Activated CD8-positive, alpha-beta memory T cell treated with anti-CD3 and anti-CD28 coated beads for 48 hours (primary cell): ENCODE results near the gene FNDC3A.
A peak's percentile ranks its signal among the peaks of the same experiment; 100 is the strongest.

Experiments used
- DNase-seq, 3 experiments: peaks; one replicate each; pipeline ENCODE4 v3.0.0-alpha.2; 2020; ENCODE audit warnings: low read depth in 2 of 3, low spot score in 2 of 3

Gene FNDC3A, protein sequence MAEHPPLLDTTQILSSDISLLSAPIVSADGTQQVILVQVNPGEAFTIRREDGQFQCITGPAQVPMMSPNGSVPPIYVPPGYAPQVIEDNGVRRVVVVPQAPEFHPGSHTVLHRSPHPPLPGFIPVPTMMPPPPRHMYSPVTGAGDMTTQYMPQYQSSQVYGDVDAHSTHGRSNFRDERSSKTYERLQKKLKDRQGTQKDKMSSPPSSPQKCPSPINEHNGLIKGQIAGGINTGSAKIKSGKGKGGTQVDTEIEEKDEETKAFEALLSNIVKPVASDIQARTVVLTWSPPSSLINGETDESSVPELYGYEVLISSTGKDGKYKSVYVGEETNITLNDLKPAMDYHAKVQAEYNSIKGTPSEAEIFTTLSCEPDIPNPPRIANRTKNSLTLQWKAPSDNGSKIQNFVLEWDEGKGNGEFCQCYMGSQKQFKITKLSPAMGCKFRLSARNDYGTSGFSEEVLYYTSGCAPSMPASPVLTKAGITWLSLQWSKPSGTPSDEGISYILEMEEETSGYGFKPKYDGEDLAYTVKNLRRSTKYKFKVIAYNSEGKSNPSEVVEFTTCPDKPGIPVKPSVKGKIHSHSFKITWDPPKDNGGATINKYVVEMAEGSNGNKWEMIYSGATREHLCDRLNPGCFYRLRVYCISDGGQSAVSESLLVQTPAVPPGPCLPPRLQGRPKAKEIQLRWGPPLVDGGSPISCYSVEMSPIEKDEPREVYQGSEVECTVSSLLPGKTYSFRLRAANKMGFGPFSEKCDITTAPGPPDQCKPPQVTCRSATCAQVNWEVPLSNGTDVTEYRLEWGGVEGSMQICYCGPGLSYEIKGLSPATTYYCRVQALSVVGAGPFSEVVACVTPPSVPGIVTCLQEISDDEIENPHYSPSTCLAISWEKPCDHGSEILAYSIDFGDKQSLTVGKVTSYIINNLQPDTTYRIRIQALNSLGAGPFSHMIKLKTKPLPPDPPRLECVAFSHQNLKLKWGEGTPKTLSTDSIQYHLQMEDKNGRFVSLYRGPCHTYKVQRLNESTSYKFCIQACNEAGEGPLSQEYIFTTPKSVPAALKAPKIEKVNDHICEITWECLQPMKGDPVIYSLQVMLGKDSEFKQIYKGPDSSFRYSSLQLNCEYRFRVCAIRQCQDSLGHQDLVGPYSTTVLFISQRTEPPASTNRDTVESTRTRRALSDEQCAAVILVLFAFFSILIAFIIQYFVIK

DNA sequence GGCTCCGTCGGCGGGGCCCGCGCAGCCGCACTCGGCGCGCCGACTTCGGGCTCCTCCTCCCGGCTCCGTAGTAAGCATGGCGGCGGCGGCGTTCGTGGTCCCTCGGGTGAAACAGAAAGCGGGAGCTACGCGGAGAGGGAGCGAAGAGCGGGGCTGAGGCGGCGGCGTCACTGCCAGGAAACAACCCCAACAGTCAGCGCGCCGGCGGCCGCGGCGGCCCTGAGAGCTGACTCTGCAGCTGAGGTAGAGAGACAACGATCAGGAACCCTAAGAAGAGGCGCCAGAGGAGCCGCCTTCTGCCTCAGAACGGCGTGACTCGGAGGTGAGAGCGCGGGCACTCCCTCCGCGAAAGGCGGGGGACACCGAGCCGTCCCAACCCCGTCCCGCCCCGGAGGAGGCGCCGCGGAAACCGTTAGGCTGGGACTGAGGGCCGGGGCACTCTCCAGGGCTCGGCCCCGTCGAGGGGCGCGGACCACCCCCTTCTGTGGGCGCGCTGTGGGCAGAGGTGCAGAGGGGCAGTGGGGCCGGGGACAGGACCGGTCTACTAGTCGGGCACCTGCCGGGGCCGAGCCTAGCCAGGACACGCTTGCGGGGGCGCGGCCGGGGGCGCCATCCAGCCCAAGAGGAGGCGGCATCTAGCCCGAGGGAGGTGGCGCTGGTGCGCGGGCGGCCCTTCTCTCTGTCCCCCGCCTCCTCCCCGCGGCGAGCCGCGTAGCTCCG is at the start of gene FNDC3A:
FNDC3A (plus strand) TSS at position 57 of the 720 bp plus-strand sequence. CDS start 30,279 bp downstream, outside the sequence.
- DNase-seq = peak; percentile 65 to 80 (median 66)

DNA sequence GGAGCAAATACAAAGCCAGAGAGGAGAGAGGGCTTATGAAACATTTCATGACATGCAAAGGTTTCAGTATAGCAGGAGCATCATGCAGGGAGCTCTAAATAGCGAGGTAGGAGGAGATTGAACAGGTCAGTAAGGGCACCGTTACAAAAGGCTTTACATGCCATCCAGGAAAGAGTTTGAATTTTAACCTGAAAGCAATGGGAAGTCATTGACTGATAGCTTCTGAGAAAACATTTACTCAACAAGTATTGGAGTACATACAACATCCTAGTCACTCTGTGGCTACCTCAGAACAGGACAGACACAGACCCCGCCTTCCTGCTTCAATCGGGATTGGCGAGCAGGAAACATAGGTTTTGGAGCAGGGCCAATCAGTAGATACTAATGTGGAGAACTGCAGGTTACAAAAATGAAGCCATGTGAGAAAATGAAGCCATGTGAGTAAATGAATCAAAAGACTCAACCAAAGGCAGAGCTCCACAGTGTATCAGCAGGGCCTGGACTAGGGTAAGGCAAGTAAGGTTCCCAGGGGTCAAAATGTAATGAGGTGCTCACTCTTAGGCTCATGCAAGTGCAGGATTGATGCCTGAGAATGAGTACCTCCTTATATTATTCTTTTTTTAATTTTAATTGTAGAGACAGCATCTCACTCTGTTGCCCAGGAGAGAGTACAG is 46.8 kb upstream of the FNDC3A start:
- no peak for DNase-seq

DNA sequence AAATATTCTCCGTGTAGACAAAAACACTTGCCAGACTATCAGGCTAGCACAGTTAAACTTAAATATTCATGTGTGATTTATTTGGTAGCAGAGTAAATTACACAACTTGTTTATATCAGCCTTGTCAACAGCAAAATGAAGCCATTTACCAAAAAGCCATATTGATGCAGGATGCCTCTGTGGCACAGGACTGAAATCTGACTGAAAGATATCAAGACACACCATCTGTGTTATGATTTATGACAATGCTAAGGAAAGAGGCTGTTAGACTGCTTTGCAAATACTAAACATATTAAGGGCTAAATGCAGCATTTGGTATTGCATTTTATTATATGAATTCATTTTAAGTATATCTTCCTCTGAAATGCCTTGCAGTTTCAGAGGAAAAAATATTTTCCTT is 44.8 kb upstream of the FNDC3A start:
- DNase-seq = no peak

DNA sequence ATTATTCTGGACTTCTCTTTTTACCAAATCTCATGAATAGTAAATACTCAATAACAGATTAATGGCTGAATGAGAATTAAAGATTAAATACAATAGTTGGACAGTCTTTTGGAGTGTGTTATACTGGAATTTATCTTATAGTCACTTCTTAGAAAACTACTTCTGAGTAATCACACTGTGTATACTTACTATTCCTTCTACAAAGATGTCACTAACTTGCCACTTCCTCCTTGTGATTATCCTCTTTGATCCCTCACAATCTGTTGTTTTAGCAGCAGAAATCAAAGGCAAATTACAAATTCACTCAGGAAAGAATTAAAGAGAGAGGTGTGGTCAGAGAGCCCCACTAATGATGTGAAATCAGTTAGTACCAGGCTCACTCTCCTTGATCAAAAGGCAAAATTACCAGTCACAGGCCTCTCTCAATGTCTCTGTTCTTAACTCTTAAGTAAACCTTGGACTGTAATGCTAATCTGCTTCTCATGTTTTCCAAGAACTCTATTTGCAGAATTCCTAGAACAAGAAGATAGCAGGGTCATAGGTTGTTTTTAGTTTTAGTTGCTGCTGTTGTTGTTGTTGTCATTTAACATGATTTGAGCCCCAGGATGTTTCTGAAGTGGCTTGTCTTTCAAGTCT is 37.3 kb upstream of the FNDC3A start:
- no peak for DNase-seq

DNA sequence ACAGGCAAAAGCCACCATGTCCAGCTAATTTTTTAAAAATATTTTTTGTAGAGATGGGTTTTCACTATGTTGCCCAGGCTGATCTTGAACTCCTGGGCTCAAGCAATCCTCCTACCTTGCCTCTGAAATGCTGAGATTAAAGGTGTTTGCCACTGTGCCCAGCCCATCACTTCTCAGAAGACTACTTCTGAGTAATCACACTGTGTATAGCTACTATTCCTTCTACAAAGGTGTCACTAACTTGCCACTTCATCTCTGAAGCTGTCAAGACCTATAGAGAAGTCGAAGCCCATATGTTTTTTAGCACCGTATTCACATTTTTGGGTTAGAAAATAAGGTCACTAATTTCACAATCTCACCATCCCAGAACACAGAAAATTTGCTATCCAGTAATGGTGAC is 36.0 kb upstream of the FNDC3A start:
- no peak for DNase-seq

DNA sequence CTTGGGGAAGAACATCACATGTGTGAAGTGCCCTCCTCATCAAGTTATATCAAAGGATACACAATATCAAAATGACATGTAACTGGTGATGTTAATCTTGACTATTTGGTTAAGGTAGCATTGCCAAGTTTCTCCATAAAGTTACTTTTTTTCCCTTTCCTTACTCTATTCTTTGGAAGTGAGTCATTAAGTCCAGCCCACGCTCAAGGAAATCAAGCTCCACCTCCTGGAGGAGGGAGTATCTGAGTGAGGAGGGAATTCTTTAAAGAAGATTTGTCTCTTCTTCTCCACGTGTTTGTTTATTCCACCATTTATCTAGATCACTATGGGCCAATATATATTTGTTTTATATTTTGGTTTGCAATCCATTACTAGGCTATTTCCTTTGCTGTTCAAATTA is 33.6 kb upstream of the FNDC3A start:
- no peak for DNase-seq

DNA sequence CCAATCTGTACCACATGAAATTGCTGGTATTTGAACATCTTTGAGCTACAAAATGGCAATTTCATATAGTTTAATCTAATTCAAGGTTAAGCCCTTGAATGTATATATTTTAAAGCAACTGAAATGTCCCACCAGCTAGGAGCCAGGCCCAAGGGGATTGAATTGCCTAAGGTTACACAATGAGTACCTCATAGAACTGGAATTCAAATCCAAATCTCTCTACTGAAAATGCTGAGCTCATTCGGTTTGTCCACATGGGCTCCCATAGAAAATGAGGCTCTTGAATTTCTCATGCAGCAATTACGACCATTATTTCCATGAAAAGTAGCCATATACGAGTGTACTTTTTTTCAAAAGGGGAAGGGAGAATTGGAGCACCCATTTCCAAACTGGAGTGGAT is 31.5 kb upstream of the FNDC3A start:
- DNase-seq = no peak

DNA sequence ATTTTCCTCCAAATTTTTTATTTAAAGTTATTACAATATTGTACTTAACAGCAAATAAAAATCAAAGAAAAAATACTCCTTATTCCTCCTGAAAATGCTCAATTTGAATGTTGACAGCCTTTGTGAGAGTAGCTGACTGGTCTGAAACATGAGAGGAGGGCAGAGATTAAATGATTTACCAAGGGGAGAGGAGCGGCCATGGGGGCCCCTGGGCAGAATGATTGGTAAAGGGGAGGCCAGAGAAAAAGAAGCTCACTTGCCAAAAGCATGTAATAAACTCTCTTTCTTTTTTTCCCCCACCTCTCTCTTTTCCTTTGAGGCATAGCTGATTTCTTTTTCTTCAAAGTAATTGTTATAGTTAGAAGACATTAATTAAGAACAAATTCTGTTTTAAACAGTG is 30.1 kb upstream of the FNDC3A start:
- no peak for DNase-seq

DNA sequence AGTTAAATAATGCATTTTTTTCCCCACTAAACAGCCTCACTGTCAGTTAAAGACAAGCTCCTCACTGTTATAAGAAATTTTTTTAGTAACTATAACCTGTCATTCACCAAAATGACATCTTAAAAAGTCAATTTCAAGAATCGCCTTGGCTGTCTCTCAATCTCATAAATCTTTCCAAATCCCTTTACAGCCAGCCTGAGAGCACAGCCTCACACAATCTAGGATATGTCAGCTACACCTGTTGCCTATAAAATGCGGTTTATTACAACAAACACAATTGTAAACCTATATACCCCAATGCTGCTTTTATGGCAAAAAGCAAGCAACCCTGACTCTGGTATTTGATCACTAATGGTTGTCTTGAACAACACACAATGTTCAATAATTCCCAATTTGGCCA is 29.5 kb upstream of the FNDC3A start:
- no peak for DNase-seq

DNA sequence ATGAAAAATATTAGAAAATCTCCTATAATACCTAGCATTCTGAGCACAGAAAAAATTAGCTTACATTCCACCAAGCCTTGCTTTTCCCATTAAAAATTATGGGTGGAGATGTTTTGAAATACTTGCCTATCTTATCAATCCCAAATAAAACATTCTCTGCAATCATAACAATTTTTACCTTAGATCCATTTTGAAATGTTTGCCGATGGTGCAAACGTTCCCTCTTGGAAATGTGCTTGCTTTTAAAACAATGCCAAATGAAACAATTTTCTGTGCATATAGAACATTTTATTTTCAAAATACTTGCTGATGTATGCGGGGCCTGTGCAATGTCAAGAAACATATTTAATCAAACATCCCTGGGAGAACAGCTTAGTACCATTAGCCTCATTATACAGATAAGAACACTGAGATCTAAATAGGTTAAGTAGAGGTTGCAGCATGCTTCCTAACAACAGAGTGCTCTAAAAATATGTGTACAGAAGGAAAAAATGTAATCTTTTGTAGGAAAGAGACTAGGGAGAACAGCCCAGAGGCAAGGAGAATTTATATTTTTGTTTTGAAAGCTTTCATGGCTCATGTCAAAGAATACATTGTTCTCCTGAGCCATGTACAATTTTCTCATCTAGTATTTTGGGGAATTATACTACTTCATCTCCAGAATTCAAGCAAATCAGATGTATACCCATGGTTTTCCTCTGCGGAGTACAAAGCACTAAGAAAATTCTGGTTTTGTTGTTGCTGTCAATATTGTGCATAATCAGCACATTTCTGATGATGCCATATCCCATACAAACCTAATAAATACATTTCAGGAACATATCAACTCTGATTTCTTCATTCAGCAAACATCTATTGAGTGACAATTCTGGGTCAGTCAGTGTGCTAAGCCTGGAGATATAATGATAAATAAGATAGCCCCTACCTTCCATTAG is 25.9 kb upstream of the FNDC3A start:
- DNase-seq = no peak

DNA sequence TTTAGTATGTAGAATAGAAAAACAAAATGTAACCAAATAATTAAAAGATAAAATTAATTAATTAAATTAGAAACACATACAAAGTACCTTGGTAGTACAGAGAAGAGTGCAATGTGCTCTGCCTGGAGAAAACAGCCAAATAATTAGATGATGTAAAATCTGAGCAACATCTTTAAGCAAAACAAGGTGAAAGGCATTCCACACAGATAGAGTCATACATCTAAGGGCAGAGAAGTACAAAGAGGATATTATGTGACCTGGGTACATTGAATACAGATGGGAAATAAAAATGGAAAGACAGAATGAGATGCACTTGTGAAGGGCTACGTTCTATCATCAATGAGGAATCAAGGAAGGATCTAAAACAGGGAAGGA is 25.2 kb upstream of the FNDC3A start:
- no peak for DNase-seq

DNA sequence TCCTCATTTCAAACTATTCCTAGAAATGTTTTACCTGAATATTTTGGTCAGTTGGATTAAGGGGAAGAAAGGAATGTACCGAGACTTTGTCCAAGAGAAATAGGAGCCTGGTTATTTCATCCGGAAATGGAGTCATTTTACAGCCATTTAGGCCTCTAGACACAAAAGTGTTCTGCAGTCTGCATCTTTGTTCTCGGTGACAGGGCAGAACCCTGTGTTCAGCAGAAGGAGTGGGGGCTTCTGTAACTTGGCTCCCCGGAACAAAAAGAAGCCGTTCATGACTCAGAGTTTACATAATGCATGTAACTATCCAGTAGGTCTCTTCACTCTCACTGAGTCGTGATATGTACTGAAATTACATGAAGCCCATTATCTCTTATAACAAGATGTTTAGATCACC is 21.6 kb upstream of the FNDC3A start:
- no peak for DNase-seq

DNA sequence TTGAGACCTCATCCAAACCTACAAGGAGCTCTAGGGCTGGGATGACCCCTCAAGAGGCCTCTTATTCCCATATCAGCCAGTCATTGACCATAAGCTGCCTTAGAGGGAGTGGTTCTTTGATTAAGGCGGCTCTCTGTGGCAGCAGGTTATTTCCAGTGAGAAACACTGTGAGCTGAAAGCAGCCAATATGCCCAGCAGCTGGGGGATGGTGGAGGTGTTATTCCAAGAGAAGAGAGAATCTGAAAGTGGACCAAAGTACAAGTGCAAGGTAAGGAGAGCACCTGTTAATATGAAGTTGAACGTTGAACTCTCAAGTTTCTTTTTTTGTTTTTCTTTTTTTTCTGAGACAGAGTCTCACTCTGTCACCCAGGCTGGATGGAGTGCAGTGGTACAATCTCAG is 20.2 kb upstream of the FNDC3A start:
- no peak for DNase-seq

DNA sequence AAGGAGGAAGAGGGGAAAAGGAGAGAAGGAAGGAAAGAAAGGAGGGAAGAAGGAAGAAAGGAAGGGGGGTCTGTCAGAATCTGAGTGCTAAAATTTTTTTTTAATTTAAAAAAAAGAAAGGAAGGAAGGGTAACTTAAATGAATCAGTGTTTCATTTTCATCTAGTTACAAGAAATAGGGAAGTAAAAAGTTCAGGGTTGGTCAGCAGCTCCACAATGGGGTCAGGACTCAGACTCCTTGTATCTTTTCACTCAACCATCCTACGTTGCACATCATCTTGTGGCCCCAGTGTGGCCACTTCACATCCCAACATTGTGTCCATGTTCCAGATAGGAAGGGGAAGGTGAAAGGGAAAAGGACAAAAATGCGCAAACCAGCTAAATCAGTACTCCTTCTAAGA is 14.3 kb upstream of the FNDC3A start:
- DNase-seq = no peak

DNA sequence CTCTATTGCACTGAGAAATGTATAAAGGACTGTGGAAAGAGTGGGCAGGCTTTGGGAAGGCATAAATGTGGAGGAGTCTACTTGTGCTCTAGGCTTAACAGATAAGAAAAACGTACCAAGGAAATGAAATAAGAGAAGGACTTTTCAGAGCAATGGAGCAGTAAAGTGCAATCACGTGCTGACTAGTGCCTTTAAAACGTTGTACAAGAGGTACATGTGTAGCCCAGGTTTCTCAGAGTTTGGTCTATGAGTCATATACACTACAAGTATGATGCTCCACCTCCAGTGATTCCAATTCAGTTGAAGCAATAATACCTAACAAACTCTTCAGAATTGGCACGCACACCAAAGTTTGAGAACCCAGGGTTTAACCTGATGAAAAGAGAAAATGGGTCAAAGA is 13.4 kb upstream of the FNDC3A start:
- no peak for DNase-seq

DNA sequence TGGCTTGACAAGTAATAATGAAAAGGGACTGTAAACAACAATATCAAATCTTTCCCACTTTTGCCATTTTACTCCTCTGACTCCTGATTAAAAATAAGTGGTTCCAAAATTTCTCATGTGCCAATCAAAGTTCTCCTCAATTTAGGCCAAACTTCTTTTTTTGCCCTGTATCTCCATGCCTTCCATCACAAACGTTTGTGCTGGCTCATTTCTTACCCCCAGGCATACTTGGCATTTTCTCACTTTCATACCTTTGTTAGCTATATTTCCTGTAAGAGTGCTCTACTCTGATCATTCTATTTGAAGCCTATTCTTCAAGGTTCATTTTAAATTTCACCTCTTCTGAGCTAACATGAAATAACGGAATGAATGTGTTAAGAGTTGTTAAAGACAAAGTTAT is 10.0 kb upstream of the FNDC3A start:
- no peak for DNase-seq

DNA sequence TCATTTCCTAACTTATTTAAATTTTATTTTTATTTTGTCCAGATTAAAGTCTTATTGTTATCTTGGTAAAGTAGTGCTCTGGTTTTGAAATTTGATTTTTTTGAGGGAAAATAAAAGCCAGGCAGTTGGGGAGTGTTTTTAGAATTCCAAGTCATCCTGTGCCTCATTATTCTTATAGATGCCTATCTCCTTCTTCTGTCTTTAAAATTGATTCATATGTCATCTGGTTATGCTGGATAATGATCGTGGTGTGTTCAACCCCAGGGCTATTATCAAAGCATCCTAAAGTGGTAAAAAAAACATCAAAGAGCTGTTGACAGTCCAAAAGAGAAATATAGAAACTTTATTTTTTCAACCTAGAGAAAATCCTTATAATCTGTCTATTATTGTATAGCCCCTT is 6.0 kb upstream of the FNDC3A start:
- no peak for DNase-seq

DNA sequence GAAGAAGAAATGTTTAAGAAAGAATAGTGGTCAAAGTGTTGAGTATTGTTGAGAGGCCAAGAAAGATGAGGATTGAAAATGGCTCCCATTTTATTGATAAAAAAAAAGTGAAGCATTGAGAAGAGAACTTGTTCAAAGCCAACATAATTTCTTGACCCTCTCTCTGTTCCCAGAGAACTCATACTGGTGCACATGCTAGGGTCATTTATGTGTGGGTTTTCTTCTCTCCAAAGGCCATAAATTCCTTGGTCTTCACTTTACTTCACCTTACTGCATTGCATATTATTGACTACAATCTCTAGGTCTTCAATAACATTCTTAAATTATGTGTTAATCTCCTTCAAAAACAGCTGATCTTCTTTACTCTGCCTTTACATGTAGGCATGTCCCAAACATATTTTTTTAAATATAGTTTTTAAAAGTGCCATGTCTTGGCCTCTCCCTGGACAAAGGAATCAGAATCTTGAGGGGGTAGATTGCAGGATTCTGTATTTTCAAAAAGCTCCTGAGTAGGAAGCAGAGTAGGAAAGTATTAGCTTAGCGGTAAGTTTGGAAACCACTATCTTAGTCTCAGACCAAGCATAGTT is 1.8 kb upstream of the FNDC3A start:
- DNase-seq = no peak
